Prostate gland (tissue), 2 donors: ENCODE data around the gene MYBPH. TPM values are rescaled to one million over a fixed set of nuclear protein-coding genes. Genes with fewer than 3 reads are reported as not detected.

Source experiments
- DNase-seq: peaks from one replicate; pipeline ENCODE4 v3.0.0-alpha.2; 2019; ENCODE audit warnings: low spot score
- H3K27ac ChIP-seq, 2 donors: fragments of 200-600 bp; sonication (generic); 2 replicates each; pipeline ENCODE4 v1.5.1; 2017 to 2019
- H3K27me3 ChIP-seq: fragments of 200-600 bp; sonication (generic); replicated peaks from 2 replicates; pipeline ENCODE4 v1.5.1; 2019; ENCODE audit not compliant: insufficient read depth
- H3K36me3 ChIP-seq, 2 donors: fragments of 200-600 bp; sonication (generic); 1 replicate in 1 of 2; 2 replicates in 1 of 2; pipeline versions ENCODE4 v1.5.1 to v1.8.1; 2017 to 2019
- H3K4me1 ChIP-seq: fragments of 200-600 bp; sonication (generic); replicated peaks from 2 replicates; pipeline ENCODE4 v1.5.1; 2019
- H3K4me3 ChIP-seq, 2 donors: fragments of 200-600 bp; sonication (generic); 2 replicates each; pipeline ENCODE4 v1.5.1; 2017 to 2019
- H3K9me3 ChIP-seq: fragments of 200-600 bp; sonication (generic); 2 replicates; pipeline ENCODE4 v1.5.1; 2017
- POLR2A ChIP-seq: fragments of 450-650 bp; IDR thresholded peaks from one replicate; pipeline ENCODE4 v1.6.1; 2016; ENCODE audit warnings: antibody characterized with exemption, mild to moderate bottlenecking
- POLR2AphosphoS5 ChIP-seq: sonication (generic); formaldehyde crosslinking; IDR thresholded peaks from one replicate; pipeline ENCODE4 v1.6.1; 2017; ENCODE audit warnings: antibody characterized with exemption
- WGBS: methylation state at CpG from one replicate; pipeline ENCODE4 v1.1.5; 2018; 5-methylcytosine and 5-hydroxymethylcytosine counted together
- intact Hi-C: fragments of 100-400 bp; cut with DNase I; formaldehyde crosslinking; loops from one replicate; pipeline ENCODE4 v1.14.2; 2022
- total RNA-seq, 2 donors: library from RNA; depleted of rRNA; stranded (reverse); fragments of >200 nt; gene quantifications; one replicate each; pipeline ENCODE4 v1.1.0, GENCODE V29; 2016
- TF ChIP-seq, protein P1 (sequence below), 4 experiments: fragments of 200-600 bp in 2 of 4; fragments of 450-650 bp in 2 of 4; sonication (generic) in 2 of 4; IDR thresholded peaks; 1 replicate in 3 of 4; 2 replicates in 1 of 4; pipeline ENCODE4 v1.5.1; 2016 to 2019; ENCODE audit warnings: antibody characterized with exemption in 4 of 4, mild to moderate bottlenecking in 2 of 4, moderate library complexity in 2 of 4

Gene MYBPH
- total RNA-seq, 2 donors from 2014 or later: 7.7 TPM; not detected in 1

DNA sequence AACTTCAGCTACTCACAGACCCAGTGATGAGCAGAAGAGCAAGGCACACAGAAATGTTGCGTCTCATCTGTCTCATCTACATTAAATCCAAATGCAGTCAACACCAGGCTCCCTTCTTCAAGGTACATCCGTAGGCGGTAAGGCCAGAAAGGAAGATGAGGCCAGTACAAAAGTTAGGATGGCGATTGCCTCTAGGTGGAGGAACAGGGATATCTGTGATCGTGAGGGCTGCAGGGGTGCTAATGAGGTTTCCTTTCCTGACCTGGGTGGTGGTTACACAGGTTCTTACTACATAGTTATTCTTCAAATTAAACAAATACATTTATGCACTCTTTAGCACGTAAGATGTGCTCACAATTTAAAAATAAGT, 1.4 kb upstream of the MYBPH start:
- 92% methylated on average over 6 of the region's 6 CpGs for WGBS
- intact Hi-C loops: no loop called here
- Histone ChIP-seq H3K4me3 (no peak overlapping the region), H3K36me3 (no peaks in the 10 kb centered on the region), H3K27ac (no peak overlapping the region), H3K27me3 (no peaks in the 10 kb centered on the region), H3K4me1 (no peaks in the 10 kb centered on the region), H3K9me3 (no peaks in the 10 kb centered on the region)
- no peak for DNase-seq
- no peak for TF ChIP-seq POLR2AphosphoS5
- TF ChIP-seq, protein P1, sequence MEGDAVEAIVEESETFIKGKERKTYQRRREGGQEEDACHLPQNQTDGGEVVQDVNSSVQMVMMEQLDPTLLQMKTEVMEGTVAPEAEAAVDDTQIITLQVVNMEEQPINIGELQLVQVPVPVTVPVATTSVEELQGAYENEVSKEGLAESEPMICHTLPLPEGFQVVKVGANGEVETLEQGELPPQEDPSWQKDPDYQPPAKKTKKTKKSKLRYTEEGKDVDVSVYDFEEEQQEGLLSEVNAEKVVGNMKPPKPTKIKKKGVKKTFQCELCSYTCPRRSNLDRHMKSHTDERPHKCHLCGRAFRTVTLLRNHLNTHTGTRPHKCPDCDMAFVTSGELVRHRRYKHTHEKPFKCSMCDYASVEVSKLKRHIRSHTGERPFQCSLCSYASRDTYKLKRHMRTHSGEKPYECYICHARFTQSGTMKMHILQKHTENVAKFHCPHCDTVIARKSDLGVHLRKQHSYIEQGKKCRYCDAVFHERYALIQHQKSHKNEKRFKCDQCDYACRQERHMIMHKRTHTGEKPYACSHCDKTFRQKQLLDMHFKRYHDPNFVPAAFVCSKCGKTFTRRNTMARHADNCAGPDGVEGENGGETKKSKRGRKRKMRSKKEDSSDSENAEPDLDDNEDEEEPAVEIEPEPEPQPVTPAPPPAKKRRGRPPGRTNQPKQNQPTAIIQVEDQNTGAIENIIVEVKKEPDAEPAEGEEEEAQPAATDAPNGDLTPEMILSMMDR (IDR thresholded peaks at IDR 0.05): no peak
- no peak for TF ChIP-seq POLR2A

DNA sequence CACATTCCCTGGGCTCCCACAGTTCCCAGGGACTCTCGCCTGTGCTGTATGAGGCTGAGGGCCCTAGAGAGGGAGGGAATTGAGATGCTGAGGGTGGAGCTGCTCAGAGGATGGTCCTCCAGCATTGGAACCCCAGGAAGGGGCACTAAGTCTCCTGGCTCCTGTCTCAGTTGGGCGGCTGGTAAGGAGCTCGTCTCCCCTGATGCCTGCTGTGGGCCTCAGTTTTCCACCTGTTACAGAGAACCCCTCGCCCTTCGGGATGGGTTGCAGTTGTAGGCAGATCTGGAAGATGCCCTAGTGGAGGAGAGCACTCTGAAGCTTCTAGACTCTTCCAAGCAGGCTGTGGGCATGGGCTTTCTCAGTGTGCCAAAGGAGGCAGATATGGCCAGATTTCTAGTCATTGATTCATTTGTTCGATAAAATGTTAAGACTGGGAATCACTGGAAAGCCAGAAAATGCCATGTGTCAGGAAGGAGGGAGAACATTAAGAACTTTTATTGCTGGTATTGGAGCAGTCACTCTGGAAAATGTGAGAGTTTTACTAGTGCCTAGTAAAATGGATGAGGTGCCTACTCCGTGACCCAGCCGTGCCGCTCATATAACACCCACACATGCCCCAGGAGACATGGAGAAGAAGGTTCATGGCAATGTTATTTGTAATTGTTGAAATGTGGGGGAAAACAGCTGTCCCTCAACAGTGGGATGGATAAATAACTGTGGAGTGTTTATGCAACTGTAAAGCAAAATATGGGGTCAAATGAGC, 828 bp upstream of the MYBPH start:
- H3K4me1 ChIP-seq: no peaks in the 10 kb centered on the region
- H3K36me3 ChIP-seq: no peaks in the 10 kb centered on the region
- intact Hi-C loops: no loop called here
- no peak overlapping the region for H3K4me3 ChIP-seq
- TF ChIP-seq, protein P1 (IDR thresholded peaks at IDR 0.05): no peak
- DNase-seq: no peak
- no peaks in the 10 kb centered on the region for H3K27me3 ChIP-seq
- H3K9me3 ChIP-seq: no peaks in the 10 kb centered on the region
- WGBS: 83% methylated on average over 9 of the region's 9 CpGs
- H3K27ac ChIP-seq: no peak overlapping the region

DNA sequence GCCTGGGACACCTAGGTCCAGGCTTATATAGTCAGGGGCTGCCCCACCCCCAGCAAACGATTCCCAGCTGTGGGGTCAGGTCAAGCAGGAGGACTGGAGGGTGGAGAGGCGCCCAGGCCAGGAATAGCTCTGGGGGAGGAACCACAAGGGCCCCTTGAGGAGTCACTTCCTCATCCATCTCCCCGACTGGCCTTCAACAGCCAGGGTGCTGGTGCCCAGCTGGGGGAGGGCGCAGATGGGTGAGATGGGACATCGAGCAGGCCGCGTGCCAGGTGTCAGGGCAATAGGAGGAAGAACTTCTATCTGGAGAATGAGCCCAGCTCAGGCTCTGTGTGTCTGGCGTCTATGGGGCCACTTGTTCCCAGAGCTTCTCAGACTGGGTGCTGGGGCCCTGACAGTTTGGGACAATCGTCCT, 208 bp upstream of the MYBPH start:
- H3K27ac ChIP-seq: no peak overlapping the region
- no peaks in the 10 kb centered on the region for H3K27me3 ChIP-seq
- no peaks in the 10 kb centered on the region for H3K4me1 ChIP-seq
- intact Hi-C loops: no loop called here
- TF ChIP-seq POLR2AphosphoS5 (no peak), POLR2A (no peak)
- TF ChIP-seq, protein P1 (IDR thresholded peaks at IDR 0.05): no peak
- no peak for DNase-seq
- no peak overlapping the region for H3K4me3 ChIP-seq
- 78% methylated on average over 9 of the region's 9 CpGs for WGBS
- H3K36me3 ChIP-seq: no peaks in the 10 kb centered on the region
- no peaks in the 10 kb centered on the region for H3K9me3 ChIP-seq

DNA sequence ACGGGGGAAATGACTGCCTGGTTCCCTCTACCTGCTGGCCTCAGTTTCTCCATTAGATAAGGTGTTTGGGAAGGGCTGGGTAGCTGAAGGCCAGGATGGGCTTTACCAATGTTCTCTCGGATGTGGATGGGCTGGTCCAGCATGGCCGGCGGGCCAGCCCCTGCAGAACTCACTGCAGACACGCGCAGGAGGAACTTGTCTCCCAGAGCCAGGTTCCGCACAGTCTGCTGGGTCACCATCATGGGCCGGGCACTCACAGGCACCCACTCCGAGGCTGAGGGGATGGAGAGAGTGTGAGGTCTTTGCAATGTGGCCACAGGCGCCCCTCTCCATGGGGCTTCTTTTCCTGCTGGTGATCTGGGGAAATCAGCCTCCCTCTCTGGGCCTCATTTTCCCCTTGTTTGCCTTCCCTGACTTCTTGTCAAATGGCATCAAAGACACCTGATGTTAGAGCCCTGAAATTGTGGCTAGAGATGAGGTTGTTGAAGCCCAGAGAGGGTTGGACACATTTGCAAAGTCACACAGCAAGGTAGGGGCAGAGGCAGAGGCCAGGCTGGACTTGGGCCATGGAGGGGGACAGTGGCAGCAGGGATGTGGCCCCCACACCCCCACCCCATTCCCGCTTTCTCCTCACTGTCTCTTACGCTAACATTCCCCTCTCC, 1.2 kb downstream of the MYBPH start:
- Histone ChIP-seq H3K9me3 (no peaks in the 10 kb centered on the region), H3K36me3 (no peaks in the 10 kb centered on the region), H3K4me3 (no peak overlapping the region), H3K27me3 (no peaks in the 10 kb centered on the region), H3K27ac (no peak overlapping the region), H3K4me1 (no peaks in the 10 kb centered on the region)
- intact Hi-C loops: loop anchor here (5.0 kb wide), 1 partner anchor 57 kb away; no protein-coding TSS in a partner anchor
- DNase-seq: no peak
- WGBS: 90% methylated on average over 12 of the region's 12 CpGs
- TF ChIP-seq POLR2A (no peak), POLR2AphosphoS5 (no peak)
- TF ChIP-seq, protein P1 (IDR thresholded peaks at IDR 0.05): no peak

DNA sequence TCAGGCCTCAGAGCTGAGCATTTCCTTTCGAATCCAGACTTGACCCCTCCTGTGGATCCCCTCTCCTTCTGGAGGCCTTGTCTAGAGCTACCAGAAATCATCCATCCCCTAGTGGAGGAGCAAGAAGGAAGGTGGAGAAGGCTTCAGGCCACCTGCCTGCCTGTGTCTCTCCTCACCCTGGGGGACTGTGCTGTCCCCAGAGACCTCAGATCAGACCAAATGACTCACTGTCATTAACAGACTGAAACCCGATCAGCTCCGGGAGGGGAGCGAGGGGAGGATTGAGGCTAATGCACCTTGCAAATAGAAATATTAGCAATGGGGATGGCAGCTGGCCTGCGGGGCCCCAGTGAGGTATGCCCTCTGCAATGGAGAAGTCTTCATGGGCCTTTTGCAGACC, 2.1 kb downstream of the MYBPH start:
- Histone ChIP-seq H3K4me3 (no peak overlapping the region), H3K4me1 (no peaks in the 10 kb centered on the region), H3K27ac (no peak overlapping the region), H3K27me3 (no peaks in the 10 kb centered on the region), H3K9me3 (no peaks in the 10 kb centered on the region), H3K36me3 (no peaks in the 10 kb centered on the region)
- 84% methylated on average over 5 of the region's 5 CpGs for WGBS
- intact Hi-C loops: loop anchor here (2.0 to 5.0 kb wide), 2 partner anchors 56 to 133 kb away; no protein-coding TSS in a partner anchor
- no peak for DNase-seq
- no peak for TF ChIP-seq POLR2A
- TF ChIP-seq, protein P1 (IDR thresholded peaks at IDR 0.05): no peak
- no peak for TF ChIP-seq POLR2AphosphoS5
